B cell (primary cell): ENCODE data around the gene RPL14. TPM values are rescaled to one million over a fixed set of nuclear protein-coding genes. Genes with fewer than 3 reads are reported as not detected.
A peak's percentile ranks its signal among the peaks of the same experiment; 100 is the strongest.

Experiments
- ATAC-seq: fragments of 200-7000 bp; cut with Tn5 transposase; one replicate; pipeline ENCODE4 v1.10.0; 2021; ENCODE audit warnings: low read depth, mild to moderate bottlenecking, moderate number of reproducible peaks, moderate library complexity
- CTCF ChIA-PET: fragments of 350-600 bp; sonication (Branson Sonifier 250); formaldehyde crosslinking; loops from one replicate; lab custom pipeline; 2021; ENCODE audit warnings: antibody characterized with exemption, inconsistent platforms; lab: Charles Lee
- POLR2A ChIA-PET: fragments of 350-600 bp; sonication (Branson Sonifier 250); formaldehyde crosslinking; loops from one replicate; lab custom pipeline; 2021; ENCODE audit warnings: antibody characterized with exemption; lab: Charles Lee
- DNase-seq: peaks from one replicate; pipeline ENCODE4 v3.0.0; 2013
- H2AFZ ChIP-seq: 2 replicates; pipeline ENCODE4 v1.6.1; 2012; ENCODE audit warnings: mild to moderate bottlenecking, low read depth, low read length; ENCODE audit not compliant: insufficient read depth, poor library complexity, severe bottlenecking
- H3K27ac ChIP-seq, 2 donors: 1 replicate in 1 of 2; 2 replicates in 1 of 2; pipeline ENCODE4 v1.5.1; 2012 to 2013; ENCODE audit warnings: low read length in 2 of 2, mild to moderate bottlenecking in 2 of 2, moderate library complexity in 1 of 2
- H3K27me3 ChIP-seq, 4 experiments: fragments of 200-600 bp in 1 of 4; sonication (generic) in 1 of 4; replicated peaks in 1 of 4; 1 replicate in 2 of 4; 2 replicates in 2 of 4; pipeline versions ENCODE4 v1.6.1 to v1.7.0; 2013 to 2016; ENCODE audit warnings: low read length in 3 of 4, mild to moderate bottlenecking in 2 of 4, mixed read lengths in 1 of 4, moderate library complexity in 1 of 4; ENCODE audit not compliant: insufficient read depth in 4 of 4, control insufficient read depth in 3 of 4; ENCODE audit errors: control extremely low read depth in 1 of 4
- H3K36me3 ChIP-seq, 2 experiments: replicated peaks in 1 of 2; 1 replicate in 1 of 2; 2 replicates in 1 of 2; pipeline versions ENCODE4 v1.6.1 to v1.7.1; 2013; ENCODE audit warnings: low read length in 1 of 2; ENCODE audit not compliant: insufficient read depth in 2 of 2, control insufficient read depth in 1 of 2; ENCODE audit errors: control extremely low read depth in 1 of 2, extremely low read depth in 1 of 2
- H3K4me1 ChIP-seq, 2 donors: fragments of 200-600 bp in 1 of 2; sonication (generic) in 1 of 2; 1 replicate in 1 of 2; 2 replicates in 1 of 2; pipeline versions ENCODE4 v1.5.1 to v1.6.1; 2013 to 2017; ENCODE audit warnings: low read length in 2 of 2; ENCODE audit not compliant: control insufficient read depth in 2 of 2, insufficient read depth in 2 of 2
- H3K4me2 ChIP-seq: replicated peaks from 2 replicates; pipeline ENCODE3; 2012; ENCODE audit warnings: mild to moderate bottlenecking, low read depth, low read length; ENCODE audit not compliant: poor library complexity, severe bottlenecking
- H3K4me3 ChIP-seq, 5 experiments: fragments of 200-600 bp in 1 of 5; sonication (generic) in 1 of 5; 1 replicate in 3 of 5; 2 replicates in 2 of 5; pipeline versions ENCODE4 v1.5.1 to v1.7.0; 2011 to 2016; ENCODE audit warnings: low read length in 4 of 5, mild to moderate bottlenecking in 4 of 5, low read depth in 2 of 5, control low read depth in 1 of 5, moderate library complexity in 1 of 5; ENCODE audit not compliant: insufficient read depth in 1 of 5; ENCODE audit errors: control extremely low read depth in 1 of 5, extremely low read depth in 1 of 5
- H3K79me2 ChIP-seq: fragments of 200-600 bp; sonication (generic); one replicate; pipeline ENCODE4 v1.6.0; 2016; ENCODE audit warnings: low read length; ENCODE audit not compliant: control insufficient read depth, insufficient read depth
- H3K9ac ChIP-seq: fragments of 200-600 bp; sonication (generic); 2 replicates; pipeline ENCODE4 v1.6.1; 2017; ENCODE audit warnings: mild to moderate bottlenecking, low read length, moderate library complexity
- H3K9me3 ChIP-seq, 3 donors: one replicate each; pipeline versions ENCODE4 v1.6.1 to v1.7.1; 2013; ENCODE audit warnings: low read length in 2 of 3; ENCODE audit not compliant: control insufficient read depth in 2 of 3, insufficient read depth in 1 of 3; ENCODE audit errors: control extremely low read depth in 1 of 3
- H4K20me1 ChIP-seq: 2 replicates; pipeline ENCODE4 v1.6.0; 2012; ENCODE audit warnings: mild to moderate bottlenecking, low read length; ENCODE audit not compliant: insufficient read depth, control insufficient read depth, poor library complexity, severe bottlenecking
- H3K27ac Mint-ChIP-seq: one replicate; pipeline ENCODE4 v1.8.0; 2021; ENCODE audit warnings: mixed read lengths
- H3K27me3 Mint-ChIP-seq: one replicate; pipeline ENCODE4 v1.8.0; 2021; ENCODE audit warnings: mixed read lengths
- H3K4me1 Mint-ChIP-seq: one replicate; pipeline ENCODE4 v1.8.0; 2021; ENCODE audit warnings: mixed read lengths
- H3K4me3 Mint-ChIP-seq: one replicate; pipeline ENCODE4 v1.8.0; 2021; ENCODE audit warnings: mixed read lengths
- H3K9me3 Mint-ChIP-seq: one replicate; pipeline ENCODE4 v1.8.0; 2022; ENCODE audit warnings: mixed read lengths; ENCODE audit not compliant: insufficient read depth
- EZH2 ChIP-seq: IDR thresholded peaks from 2 replicates; pipeline ENCODE4 v1.6.1; 2012; ENCODE audit warnings: borderline replicate concordance, low read depth, mild to moderate bottlenecking, moderate library complexity, low read length; ENCODE audit not compliant: insufficient read depth, poor library complexity, severe bottlenecking
- WGBS: methylation state at CpG from one replicate; pipeline ENCODE4 v1.1.5; 2013; ENCODE audit warnings: missing lambda C conversion rate; ENCODE audit not compliant: insufficient coverage; 5-methylcytosine and 5-hydroxymethylcytosine counted together
- intact Hi-C: fragments of 100-400 bp; cut with micrococcal nuclease; formaldehyde crosslinking; loops from one replicate; pipeline ENCODE4 v1.10.0; 2022
- polyA plus RNA-seq: library from polyadenylated mRNA; depleted of rRNA; stranded (reverse); fragments of >200 nt; gene quantifications from 2 replicates; pipeline ENCODE4 v1.2.3, GENCODE V29; 2012
- total RNA-seq, 2 donors: library from RNA; stranded (reverse); fragments of 120-200 nt in 1 of 2; gene quantifications; 1 replicate in 1 of 2; 2 replicates in 1 of 2; pipeline versions ENCODE4 v1.2.3 to v1.2.4, GENCODE V29; 2013 to 2022
- TF ChIP-seq, protein P1 (sequence below): fragments of 200-600 bp; IDR thresholded peaks from one replicate; pipeline ENCODE4 v1.8.0; 2022; ENCODE audit warnings: antibody characterized with exemption, mild to moderate bottlenecking

RPL14 gene
- total and polyA plus RNA-seq, 2 donors (not counting 1 experiment from before 2014, with no cell fraction given): 413 to 2,452 TPM

DNA sequence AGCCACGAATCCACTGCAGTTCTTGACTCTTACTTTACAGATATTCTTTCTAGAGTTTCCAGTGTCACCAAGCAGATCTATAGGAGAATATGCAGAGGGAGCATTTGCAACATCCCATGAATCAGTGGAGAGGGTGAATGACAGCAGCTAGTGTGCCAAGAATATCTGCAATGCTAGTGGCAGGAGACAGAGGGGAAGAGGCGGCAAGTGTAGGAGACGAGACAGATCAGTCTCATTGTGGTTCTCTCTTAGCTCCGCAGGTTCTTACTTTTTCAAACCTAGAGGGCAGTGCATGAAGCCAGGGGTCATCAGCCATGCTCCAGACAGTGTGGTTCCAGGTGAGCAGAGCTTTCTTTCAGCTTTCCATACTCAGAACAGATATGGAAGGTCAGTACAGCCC is 20.5 kb downstream of the RPL14 start:
- H3K4me3 ChIP-seq: peak overlapping the region; percentile 64 to 92 (median 82)
- no peaks in the 10 kb centered on the region for H3K9me3 Mint-ChIP-seq
- H3K27ac ChIP-seq: peak overlapping the region in 1 of 2 donors; percentile 90
- CTCF ChIA-PET: interaction anchor here (1.2 to 1.6 kb wide), 3 partner anchors 25 to 170 kb away, joined by 4 to 6 read pairs (median 5); partner anchors contain the start of gene ZNF620
- peaks cover 16% of the 10 kb centered on the region for H3K79me2 ChIP-seq
- ATAC-seq (no peak), DNase-seq (no peak)
- H3K27ac Mint-ChIP-seq: peak overlapping the region; percentile 92
- no peaks in the 10 kb centered on the region for H3K9me3 ChIP-seq
- peak overlapping the region; percentile 86 for H3K9ac ChIP-seq
- no peaks in the 10 kb centered on the region for H3K27me3 ChIP-seq
- intact Hi-C loops: loop anchor here (1.0 to 2.0 kb wide), 4 partner anchors 24 to 168 kb away; partner anchors contain the start of genes EIF1B, ZNF620 and ZNF621
- peak overlapping the region; percentile 96 for H2AFZ ChIP-seq
- 88% methylated on average over 3 of the region's 4 CpGs for WGBS
- H3K36me3 ChIP-seq: peaks cover 0 to 29% of the 10 kb centered on the region in 2 experiments
- H3K4me1 Mint-ChIP-seq: peaks cover 25% of the 10 kb centered on the region
- H4K20me1 ChIP-seq: no peaks in the 10 kb centered on the region
- POLR2A ChIA-PET: interaction anchor here (1.1 to 1.6 kb wide), 3 partner anchors 20 to 722 kb away, joined by 3 to 6 read pairs (median 4); partner anchors contain the start of genes CTNNB1, RPL14 and ZNF620
- H3K4me2 ChIP-seq: peak overlapping the region; percentile 91
- H3K27me3 Mint-ChIP-seq: no peaks in the 10 kb centered on the region
- H3K4me1 ChIP-seq: peaks cover 13 to 21% of the 10 kb centered on the region in 2 donors
- TF ChIP-seq, protein P1, sequence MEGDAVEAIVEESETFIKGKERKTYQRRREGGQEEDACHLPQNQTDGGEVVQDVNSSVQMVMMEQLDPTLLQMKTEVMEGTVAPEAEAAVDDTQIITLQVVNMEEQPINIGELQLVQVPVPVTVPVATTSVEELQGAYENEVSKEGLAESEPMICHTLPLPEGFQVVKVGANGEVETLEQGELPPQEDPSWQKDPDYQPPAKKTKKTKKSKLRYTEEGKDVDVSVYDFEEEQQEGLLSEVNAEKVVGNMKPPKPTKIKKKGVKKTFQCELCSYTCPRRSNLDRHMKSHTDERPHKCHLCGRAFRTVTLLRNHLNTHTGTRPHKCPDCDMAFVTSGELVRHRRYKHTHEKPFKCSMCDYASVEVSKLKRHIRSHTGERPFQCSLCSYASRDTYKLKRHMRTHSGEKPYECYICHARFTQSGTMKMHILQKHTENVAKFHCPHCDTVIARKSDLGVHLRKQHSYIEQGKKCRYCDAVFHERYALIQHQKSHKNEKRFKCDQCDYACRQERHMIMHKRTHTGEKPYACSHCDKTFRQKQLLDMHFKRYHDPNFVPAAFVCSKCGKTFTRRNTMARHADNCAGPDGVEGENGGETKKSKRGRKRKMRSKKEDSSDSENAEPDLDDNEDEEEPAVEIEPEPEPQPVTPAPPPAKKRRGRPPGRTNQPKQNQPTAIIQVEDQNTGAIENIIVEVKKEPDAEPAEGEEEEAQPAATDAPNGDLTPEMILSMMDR: no peak
- TF ChIP-seq EZH2: no peak
- H3K4me3 Mint-ChIP-seq: peak overlapping the region; percentile 91

DNA sequence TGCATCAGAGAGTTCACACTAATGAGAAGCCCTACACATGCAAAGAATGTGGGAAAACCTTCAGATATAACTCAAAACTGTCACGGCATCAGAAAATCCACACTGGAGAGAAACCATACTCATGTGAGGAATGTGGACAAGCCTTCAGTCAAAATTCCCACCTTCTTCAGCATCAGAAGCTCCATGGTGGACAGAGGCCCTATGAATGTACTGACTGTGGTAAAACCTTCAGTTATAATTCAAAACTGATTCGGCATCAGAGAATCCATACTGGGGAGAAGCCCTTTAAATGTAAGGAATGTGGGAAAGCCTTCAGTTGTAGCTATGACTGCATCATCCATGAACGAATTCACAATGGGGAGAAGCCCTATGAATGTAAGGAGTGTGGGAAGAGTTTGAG is 30.0 kb downstream of the RPL14 start:
- H2AFZ ChIP-seq: no peak overlapping the region
- no peaks in the 10 kb centered on the region for H3K4me1 Mint-ChIP-seq
- H3K27ac ChIP-seq: no peak overlapping the region
- DNase-seq (no peak), ATAC-seq (no peak)
- no peak overlapping the region for H3K4me3 Mint-ChIP-seq
- no peak overlapping the region for H3K4me3 ChIP-seq
- intact Hi-C loops: no loop called here
- CTCF ChIA-PET: no interaction called here
- POLR2A ChIA-PET: no interaction called here
- H4K20me1 ChIP-seq: no peaks in the 10 kb centered on the region
- H3K4me1 ChIP-seq: no peaks in the 10 kb centered on the region
- H3K4me2 ChIP-seq: no peak overlapping the region
- H3K27ac Mint-ChIP-seq: no peak overlapping the region
- H3K27me3 ChIP-seq: no peaks in the 10 kb centered on the region
- H3K9me3 ChIP-seq: peaks cover 6 to 18% (median 11%) of the 10 kb centered on the region in 3 donors
- H3K27me3 Mint-ChIP-seq: no peaks in the 10 kb centered on the region
- H3K79me2 ChIP-seq: no peaks in the 10 kb centered on the region
- TF ChIP-seq EZH2: no peak
- TF ChIP-seq, protein P1: no peak
- peaks cover 10 to 44% of the 10 kb centered on the region in 2 experiments for H3K36me3 ChIP-seq
- H3K9me3 Mint-ChIP-seq: peaks cover 11% of the 10 kb centered on the region
- H3K9ac ChIP-seq: no peak overlapping the region
- 94% methylated on average over 2 of the region's 3 CpGs for WGBS
